Activated CD4-positive, alpha-beta memory T cell treated with anti-CD3 and anti-CD28 coated beads for 36 hours (primary cell): ENCODE measurements around the gene PMFBP1. TPM values are rescaled to one million over a fixed set of nuclear protein-coding genes. Genes with fewer than 3 reads are reported as not detected.
A peak's percentile ranks its signal among the peaks of the same experiment; 100 is the strongest.

ENCODE experiments used
- CTCF ChIA-PET: fragments of 350-600 bp; sonication (Branson Sonifier 250); formaldehyde crosslinking; loops from one replicate; lab custom pipeline; 2021; ENCODE audit warnings: antibody characterized with exemption, inconsistent platforms; lab: Charles Lee
- POLR2A ChIA-PET: fragments of 350-600 bp; sonication (Branson Sonifier 250); formaldehyde crosslinking; loops from one replicate; lab custom pipeline; 2021; ENCODE audit warnings: antibody characterized with exemption; lab: Charles Lee
- DNase-seq: peaks from one replicate; pipeline ENCODE4 v3.0.0-alpha.2; 2020
- H3K27ac Mint-ChIP-seq: one replicate; pipeline ENCODE4 v1.8.0; 2021; ENCODE audit warnings: mixed read lengths
- H3K27me3 Mint-ChIP-seq: one replicate; pipeline ENCODE4 v1.8.0; 2021; ENCODE audit warnings: mixed read lengths
- H3K36me3 Mint-ChIP-seq: one replicate; pipeline ENCODE4 v1.8.0; 2021; ENCODE audit warnings: mixed read lengths
- H3K4me1 Mint-ChIP-seq: one replicate; pipeline ENCODE4 v1.8.0; 2021; ENCODE audit warnings: low read depth, mixed read lengths
- H3K4me3 Mint-ChIP-seq: one replicate; pipeline ENCODE4 v1.8.0; 2021; ENCODE audit warnings: mild to moderate bottlenecking, mixed read lengths
- H3K9me3 Mint-ChIP-seq: one replicate; pipeline ENCODE4 v1.8.0; 2021; ENCODE audit warnings: mixed read lengths
- intact Hi-C: fragments of 100-400 bp; cut with micrococcal nuclease; formaldehyde crosslinking; loops from one replicate; pipeline ENCODE4 v1.15.1; 2023
- total RNA-seq, 2 experiments: library from RNA; stranded (reverse); gene quantifications; one replicate each; pipeline ENCODE4 v1.2.3, GENCODE V29; 2021

The PMFBP1 gene, protein sequence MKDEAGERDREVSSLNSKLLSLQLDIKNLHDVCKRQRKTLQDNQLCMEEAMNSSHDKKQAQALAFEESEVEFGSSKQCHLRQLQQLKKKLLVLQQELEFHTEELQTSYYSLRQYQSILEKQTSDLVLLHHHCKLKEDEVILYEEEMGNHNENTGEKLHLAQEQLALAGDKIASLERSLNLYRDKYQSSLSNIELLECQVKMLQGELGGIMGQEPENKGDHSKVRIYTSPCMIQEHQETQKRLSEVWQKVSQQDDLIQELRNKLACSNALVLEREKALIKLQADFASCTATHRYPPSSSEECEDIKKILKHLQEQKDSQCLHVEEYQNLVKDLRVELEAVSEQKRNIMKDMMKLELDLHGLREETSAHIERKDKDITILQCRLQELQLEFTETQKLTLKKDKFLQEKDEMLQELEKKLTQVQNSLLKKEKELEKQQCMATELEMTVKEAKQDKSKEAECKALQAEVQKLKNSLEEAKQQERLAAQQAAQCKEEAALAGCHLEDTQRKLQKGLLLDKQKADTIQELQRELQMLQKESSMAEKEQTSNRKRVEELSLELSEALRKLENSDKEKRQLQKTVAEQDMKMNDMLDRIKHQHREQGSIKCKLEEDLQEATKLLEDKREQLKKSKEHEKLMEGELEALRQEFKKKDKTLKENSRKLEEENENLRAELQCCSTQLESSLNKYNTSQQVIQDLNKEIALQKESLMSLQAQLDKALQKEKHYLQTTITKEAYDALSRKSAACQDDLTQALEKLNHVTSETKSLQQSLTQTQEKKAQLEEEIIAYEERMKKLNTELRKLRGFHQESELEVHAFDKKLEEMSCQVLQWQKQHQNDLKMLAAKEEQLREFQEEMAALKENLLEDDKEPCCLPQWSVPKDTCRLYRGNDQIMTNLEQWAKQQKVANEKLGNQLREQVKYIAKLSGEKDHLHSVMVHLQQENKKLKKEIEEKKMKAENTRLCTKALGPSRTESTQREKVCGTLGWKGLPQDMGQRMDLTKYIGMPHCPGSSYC
- under 1 TPM; 0.19 to 0.29 TPM for total RNA-seq

DNA sequence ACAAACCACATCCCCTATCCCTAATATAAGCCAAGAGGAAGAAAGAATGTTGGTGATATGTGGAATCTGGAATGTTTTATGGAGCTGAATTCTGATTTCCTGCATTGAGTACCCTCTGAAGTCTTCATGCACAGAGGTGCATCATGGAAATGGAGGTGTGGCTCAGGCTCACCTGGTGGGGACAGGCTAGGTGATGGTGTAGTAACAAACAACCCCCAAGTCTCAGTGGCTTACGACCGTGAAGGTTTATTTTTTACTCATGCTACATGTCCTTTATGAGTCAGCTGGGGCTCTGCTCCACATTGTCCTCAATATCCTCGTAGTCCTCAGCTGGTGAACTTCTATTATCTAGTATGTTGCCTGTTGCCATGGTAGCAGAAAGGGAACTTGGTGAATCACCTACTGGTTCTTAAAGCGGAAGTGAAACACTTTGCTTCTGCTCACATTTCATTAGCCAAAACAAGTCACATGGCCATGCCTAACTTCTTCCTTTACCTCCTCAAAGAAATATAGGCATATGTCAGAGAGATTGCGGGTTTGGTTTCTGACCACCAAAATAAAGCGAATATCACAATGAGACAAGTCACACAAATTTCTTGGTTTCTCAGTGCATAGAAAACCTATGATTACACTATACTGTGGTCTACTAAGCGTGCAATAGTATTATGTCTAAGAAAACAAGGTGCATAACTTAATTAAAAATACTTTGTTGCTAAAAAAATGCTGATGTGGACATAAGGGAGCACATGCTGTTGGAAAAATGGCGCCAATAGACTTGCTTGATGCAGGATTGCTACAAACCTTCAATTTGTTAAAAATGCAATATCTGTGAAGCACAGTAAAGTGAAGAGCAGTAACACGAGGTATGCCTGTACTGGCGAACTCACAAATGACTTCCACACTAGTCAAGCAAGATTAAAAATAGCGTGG, at the start of gene PMFBP1:
Gene PMFBP1 (minus strand): TSS at position 51 of the 930 bp plus-strand sequence. CDS start 947 bp downstream, outside the sequence.
- POLR2A ChIA-PET, result no interaction called here
- CTCF ChIA-PET, result interaction anchor here (0.7 kb wide), 1 partner anchor 44 kb away, joined by 3 read pairs; no protein-coding TSS in a partner anchor
- H3K36me3 Mint-ChIP-seq, result no peaks in the 10 kb centered on the region
- intact Hi-C loops, result no loop called here
- peaks cover 3% of the 10 kb centered on the region for H3K4me1 Mint-ChIP-seq
- no peak within 1 kb of the TSS for H3K27ac Mint-ChIP-seq
- H3K27me3 Mint-ChIP-seq, result no peaks in the 10 kb centered on the region
- DNase-seq, result peak; percentile 34
- H3K4me3 Mint-ChIP-seq, result no peak within 1 kb of the TSS
- peaks cover 10% of the 10 kb centered on the region for H3K9me3 Mint-ChIP-seq

DNA sequence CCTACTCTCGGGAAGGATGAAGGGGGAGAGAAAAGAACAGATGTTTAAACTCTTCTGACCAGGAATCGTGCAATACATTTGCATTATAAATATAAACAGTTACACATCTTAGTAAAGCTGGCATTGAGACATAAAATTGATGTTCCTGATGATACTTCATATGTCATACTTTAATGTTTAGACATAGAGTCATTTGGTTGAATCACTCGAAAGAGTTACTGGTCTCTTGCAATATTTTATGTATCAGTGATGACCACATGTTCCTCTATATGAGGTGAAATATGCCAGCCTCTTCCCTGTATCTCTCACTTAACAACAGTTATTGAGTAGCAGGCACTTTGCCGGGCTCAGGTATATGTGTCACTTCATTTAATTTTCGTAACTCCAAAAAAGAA, 49.7 kb upstream of the PMFBP1 start:
- intact Hi-C loops, result no loop called here
- H3K4me1 Mint-ChIP-seq, result no peaks in the 10 kb centered on the region
- H3K4me3 Mint-ChIP-seq, result no peak overlapping the region
- H3K36me3 Mint-ChIP-seq, result no peaks in the 10 kb centered on the region
- no peaks in the 10 kb centered on the region for H3K9me3 Mint-ChIP-seq
- DNase-seq, result no peak
- ChIA-PET CTCF (no interaction called here), POLR2A (no interaction called here)
- H3K27me3 Mint-ChIP-seq, result no peaks in the 10 kb centered on the region
- no peak overlapping the region for H3K27ac Mint-ChIP-seq

DNA sequence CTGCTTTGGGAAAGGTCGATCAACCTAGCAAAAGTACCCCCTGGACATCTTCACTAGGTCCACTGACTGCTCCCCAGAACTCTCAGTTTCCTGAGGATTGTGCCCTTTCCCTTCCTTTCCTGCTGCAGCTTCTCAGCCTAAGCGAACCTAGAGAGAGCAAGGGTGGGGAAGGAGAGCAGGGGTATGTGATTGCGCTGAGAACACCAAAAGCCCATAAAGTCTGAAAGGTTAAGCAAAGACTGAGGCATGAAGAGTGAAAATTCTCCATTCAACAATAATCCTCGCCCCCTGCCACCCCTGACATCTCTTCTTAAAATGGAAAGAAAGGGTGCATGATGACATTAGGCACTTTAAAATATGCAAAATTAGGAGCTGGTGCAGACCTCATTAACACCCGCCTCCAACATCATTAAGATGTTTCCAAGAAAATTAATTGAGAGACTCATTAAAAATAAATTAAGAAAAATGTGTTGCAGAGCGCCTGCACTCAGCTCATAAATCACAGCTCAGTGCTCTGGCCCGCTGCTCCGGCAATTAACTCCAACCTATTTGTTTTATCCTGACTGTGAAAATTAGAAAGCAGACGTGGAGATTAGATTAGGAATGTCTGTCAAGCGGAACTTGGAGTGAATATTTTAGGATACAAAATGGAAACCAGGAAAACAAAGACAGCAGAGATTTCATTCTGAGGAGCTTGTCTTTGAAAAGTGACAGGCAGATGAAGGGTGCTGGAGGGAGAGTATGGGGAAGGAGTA, 49.1 kb upstream of the PMFBP1 start:
- intact Hi-C loops, result no loop called here
- H3K4me3 Mint-ChIP-seq, result no peak overlapping the region
- ChIA-PET POLR2A (no interaction called here), CTCF (interaction anchor here (0.9 kb wide), 1 partner anchor 13 kb away, joined by 3 read pairs; no protein-coding TSS in a partner anchor)
- DNase-seq, result no peak
- H3K27ac Mint-ChIP-seq, result no peak overlapping the region
- no peaks in the 10 kb centered on the region for H3K27me3 Mint-ChIP-seq
- no peaks in the 10 kb centered on the region for H3K4me1 Mint-ChIP-seq
- no peaks in the 10 kb centered on the region for H3K9me3 Mint-ChIP-seq
- no peaks in the 10 kb centered on the region for H3K36me3 Mint-ChIP-seq

DNA sequence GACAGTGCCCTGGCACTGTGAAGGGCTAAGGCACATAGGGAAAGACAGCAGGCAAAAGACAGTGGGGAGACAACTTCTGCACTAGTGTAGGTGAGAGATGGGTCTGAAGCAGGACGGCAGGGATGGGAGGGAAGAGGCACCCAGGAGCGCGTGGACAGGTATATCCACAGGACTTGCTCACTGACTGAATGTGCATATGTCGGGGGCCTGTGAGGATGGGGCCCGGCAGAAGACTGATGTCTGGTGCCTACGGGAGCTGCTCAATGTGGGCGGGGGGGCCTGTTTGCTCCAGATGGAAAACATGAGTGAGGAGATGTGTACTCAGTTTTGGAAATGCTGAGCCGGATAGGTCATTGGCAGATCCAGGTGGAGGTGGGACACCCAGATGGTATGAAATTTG, 47.3 kb upstream of the PMFBP1 start:
- CTCF ChIA-PET, result no interaction called here
- H3K9me3 Mint-ChIP-seq, result peaks cover 11% of the 10 kb centered on the region
- intact Hi-C loops, result no loop called here
- H3K27me3 Mint-ChIP-seq, result no peaks in the 10 kb centered on the region
- no peaks in the 10 kb centered on the region for H3K36me3 Mint-ChIP-seq
- no peak for DNase-seq
- POLR2A ChIA-PET, result no interaction called here
- no peak overlapping the region for H3K27ac Mint-ChIP-seq
- no peak overlapping the region for H3K4me3 Mint-ChIP-seq
- H3K4me1 Mint-ChIP-seq, result no peaks in the 10 kb centered on the region

DNA sequence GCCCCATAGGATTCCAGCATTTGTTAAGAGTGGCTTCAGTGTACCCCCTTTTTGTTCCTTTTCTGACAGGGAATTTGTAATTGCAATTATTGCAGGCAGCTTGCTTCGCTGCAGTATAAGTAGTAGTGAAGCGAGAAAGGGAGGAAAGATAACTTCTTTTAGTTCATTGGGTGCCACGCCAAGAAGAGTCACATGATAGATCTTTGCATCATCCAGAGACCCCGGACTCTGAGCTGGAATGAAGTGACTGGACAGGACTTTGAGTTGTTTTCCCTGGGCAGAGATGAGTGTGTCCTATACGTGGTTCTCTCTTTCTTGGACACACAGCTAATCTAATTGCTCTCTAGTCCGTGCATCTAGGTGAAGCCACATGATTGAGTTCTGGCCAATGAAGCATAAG, 44.8 kb upstream of the PMFBP1 start:
- Mint-ChIP-seq H3K9me3 (peaks cover 11% of the 10 kb centered on the region), H3K4me3 (no peak overlapping the region), H3K36me3 (no peaks in the 10 kb centered on the region), H3K27ac (no peak overlapping the region), H3K4me1 (no peaks in the 10 kb centered on the region), H3K27me3 (no peaks in the 10 kb centered on the region)
- ChIA-PET POLR2A (no interaction called here), CTCF (no interaction called here)
- DNase-seq, result no peak
- intact Hi-C loops, result no loop called here

DNA sequence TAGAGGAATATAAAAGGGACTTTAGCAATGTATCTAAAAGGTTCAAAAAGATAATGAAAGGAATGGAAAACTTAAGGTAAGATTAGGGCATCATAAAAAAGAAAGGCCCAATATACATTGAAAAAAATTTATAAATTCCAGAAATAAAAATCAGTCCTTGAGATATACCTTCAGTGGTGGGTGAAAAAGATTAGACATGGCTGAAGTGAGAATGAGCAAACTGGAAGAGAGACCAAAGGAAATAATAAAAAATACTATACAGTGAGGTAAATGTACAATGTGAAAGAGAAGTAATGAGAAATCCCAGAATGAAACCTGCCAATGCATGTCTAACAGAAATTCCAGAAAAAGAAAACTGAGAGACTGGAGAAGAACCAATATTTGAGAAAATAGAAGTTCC, 42.9 kb upstream of the PMFBP1 start:
- intact Hi-C loops, result no loop called here

DNA sequence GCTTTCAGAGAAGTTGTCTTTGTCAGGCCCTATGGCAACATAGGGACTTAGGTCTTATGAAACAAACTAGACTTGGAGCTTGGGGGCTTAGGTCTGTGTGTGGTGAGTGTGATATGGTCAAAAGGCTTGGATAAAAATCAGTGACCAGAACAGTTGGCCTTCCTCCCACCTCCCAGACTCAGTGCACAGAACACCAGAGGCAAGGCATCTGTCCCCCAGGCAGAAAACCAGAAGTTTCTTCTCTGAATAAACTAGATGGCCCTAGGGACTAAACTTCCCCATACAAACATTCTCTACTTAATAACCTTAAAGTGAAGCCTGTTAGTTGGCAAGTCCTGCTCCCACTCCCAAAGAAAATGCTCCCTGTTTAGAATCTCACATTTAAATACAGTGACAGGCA, 39.2 kb upstream of the PMFBP1 start:
- intact Hi-C loops, result no loop called here
- Mint-ChIP-seq H3K9me3 (peaks cover 11% of the 10 kb centered on the region), H3K27me3 (peaks cover 6% of the 10 kb centered on the region), H3K36me3 (no peaks in the 10 kb centered on the region), H3K4me3 (no peak overlapping the region), H3K27ac (no peak overlapping the region), H3K4me1 (no peaks in the 10 kb centered on the region)
- DNase-seq, result no peak
- CTCF ChIA-PET, result no interaction called here
- POLR2A ChIA-PET, result no interaction called here

More for the DNA sequence above, 42.9 kb upstream of the PMFBP1 start:
- Mint-ChIP-seq H3K36me3 (no peaks in the 10 kb centered on the region), H3K27me3 (no peaks in the 10 kb centered on the region), H3K4me1 (no peaks in the 10 kb centered on the region), H3K4me3 (no peak overlapping the region), H3K9me3 (peaks cover 11% of the 10 kb centered on the region), H3K27ac (no peak overlapping the region)
- CTCF ChIA-PET, result no interaction called here
- POLR2A ChIA-PET, result no interaction called here
- no peak for DNase-seq

DNA sequence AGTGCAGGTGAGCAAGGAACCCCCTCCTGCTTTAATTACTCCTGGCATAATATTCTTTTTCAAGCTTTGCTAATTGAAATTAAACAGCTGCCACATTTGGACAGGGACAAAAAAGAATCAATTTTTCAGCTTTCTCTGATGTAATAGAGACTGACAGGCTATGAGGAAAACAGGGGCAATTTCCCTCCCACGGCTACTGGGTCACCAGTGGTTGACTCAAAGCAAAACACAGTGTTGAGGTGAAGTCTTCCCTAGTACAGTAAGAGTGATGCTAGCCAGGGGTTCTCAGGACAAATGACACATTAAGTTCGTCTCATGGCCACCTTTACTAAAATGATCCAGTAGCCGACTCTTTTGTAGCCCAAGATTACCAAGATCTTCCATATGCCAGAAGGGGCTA, 38.6 kb upstream of the PMFBP1 start:
- peak; percentile 11 for DNase-seq

DNA sequence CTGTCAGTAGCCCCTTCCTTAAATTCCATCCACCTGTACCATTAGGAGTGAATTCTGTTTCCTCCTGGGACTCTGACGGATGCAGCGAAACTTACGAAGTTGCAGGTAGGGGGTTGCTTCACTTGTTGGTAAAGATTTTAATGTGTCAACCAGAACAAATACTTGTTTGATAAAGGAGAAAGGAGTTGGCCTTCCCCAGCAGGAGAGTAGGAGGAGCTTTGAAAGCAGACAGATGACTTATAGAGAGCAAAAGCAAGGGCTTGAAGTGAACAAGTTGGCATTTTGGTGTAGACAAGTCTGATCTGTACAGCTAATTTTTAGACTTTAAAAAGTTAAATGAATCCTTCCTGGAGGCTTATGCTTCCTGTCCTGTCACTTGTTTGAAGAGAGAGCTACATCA, 38.1 kb upstream of the PMFBP1 start:
- ChIA-PET POLR2A (no interaction called here), CTCF (no interaction called here)
- H3K27ac Mint-ChIP-seq, result no peak overlapping the region
- DNase-seq, result no peak
- no peak overlapping the region for H3K4me3 Mint-ChIP-seq
- intact Hi-C loops, result no loop called here
- peaks cover 7% of the 10 kb centered on the region for H3K27me3 Mint-ChIP-seq
- H3K36me3 Mint-ChIP-seq, result no peaks in the 10 kb centered on the region
- H3K9me3 Mint-ChIP-seq, result peaks cover 5% of the 10 kb centered on the region
- no peaks in the 10 kb centered on the region for H3K4me1 Mint-ChIP-seq

More for the DNA sequence above, 38.6 kb upstream of the PMFBP1 start:
- Mint-ChIP-seq H3K27me3 (peaks cover 6% of the 10 kb centered on the region), H3K9me3 (peaks cover 10% of the 10 kb centered on the region), H3K36me3 (no peaks in the 10 kb centered on the region), H3K4me3 (no peak overlapping the region), H3K4me1 (no peaks in the 10 kb centered on the region), H3K27ac (no peak overlapping the region)
- ChIA-PET POLR2A (no interaction called here), CTCF (no interaction called here)
- intact Hi-C loops, result no loop called here

DNA sequence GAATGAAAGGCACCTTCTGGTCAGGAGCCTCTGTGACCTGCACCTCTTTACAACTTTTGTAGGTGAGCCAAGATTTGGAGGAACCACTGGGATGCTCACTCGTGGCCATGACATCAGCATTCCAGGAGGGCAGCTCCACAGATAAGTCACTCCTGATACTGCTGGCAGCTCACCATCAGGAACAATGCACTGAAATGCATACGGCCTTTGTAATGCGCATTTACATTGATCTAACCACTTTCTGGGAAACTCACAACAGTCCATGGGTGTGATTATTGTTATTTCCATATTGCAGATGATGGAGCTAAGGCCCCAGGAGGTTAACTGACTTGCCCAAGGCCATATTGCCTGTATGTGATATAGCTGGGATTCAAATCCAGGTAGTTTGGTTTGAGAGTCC, 34.3 kb upstream of the PMFBP1 start:
- no peaks in the 10 kb centered on the region for H3K36me3 Mint-ChIP-seq
- CTCF ChIA-PET, result interaction anchor here (1.2 kb wide), 1 partner anchor 81 kb away, joined by 4 read pairs; no protein-coding TSS in a partner anchor
- H3K9me3 Mint-ChIP-seq, result no peaks in the 10 kb centered on the region
- H3K27me3 Mint-ChIP-seq, result peaks cover 20% of the 10 kb centered on the region
- no peak overlapping the region for H3K27ac Mint-ChIP-seq
- peaks cover 10% of the 10 kb centered on the region for H3K4me1 Mint-ChIP-seq
- intact Hi-C loops, result no loop called here
- no peak for DNase-seq
- no peak overlapping the region for H3K4me3 Mint-ChIP-seq
- POLR2A ChIA-PET, result no interaction called here

DNA sequence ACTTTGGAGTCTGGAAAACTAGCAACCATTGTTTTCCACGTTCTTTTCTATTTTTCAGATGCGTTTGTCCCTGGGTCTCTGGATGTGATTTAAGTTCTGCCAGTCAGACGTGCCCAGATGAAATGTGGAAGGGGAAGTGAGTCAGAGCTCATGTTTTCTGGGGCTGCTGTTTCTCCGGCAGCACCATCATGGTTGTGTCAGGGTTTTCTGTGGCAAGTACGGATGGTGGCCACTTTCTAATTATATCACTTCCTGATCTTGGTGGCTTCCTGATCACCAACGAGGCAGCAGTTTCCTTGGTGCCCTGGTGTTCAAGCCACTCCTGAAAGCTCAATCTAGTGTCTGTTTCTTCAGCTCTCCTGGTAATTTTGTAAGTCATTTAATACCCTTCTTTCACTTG, 31.4 kb upstream of the PMFBP1 start:
- H3K4me3 Mint-ChIP-seq, result no peak overlapping the region
- intact Hi-C loops, result loop anchor here (5.0 kb wide), 1 partner anchor 459 kb away; no protein-coding TSS in a partner anchor
- H3K27ac Mint-ChIP-seq, result no peak overlapping the region
- H3K36me3 Mint-ChIP-seq, result no peaks in the 10 kb centered on the region
- H3K4me1 Mint-ChIP-seq, result peaks cover 10% of the 10 kb centered on the region
- POLR2A ChIA-PET, result no interaction called here
- no peaks in the 10 kb centered on the region for H3K9me3 Mint-ChIP-seq
- peaks cover 18% of the 10 kb centered on the region for H3K27me3 Mint-ChIP-seq
- CTCF ChIA-PET, result interaction anchor here (1.5 kb wide), 1 partner anchor 78 kb away, joined by 4 read pairs; no protein-coding TSS in a partner anchor
- DNase-seq, result peak; percentile 49
